NCI-H460 (cell line): Measurements from ENCODE around the gene ZFAND2A. TPM values are rescaled to one million over a fixed set of nuclear protein-coding genes. Genes with fewer than 3 reads are reported as not detected.

Experiments
- DNase-seq: peaks from one replicate; pipeline ENCODE4 v3.0.0-alpha.2; 2016; ENCODE audit warnings: low read depth; ENCODE audit errors: extremely low read depth
- total RNA-seq: library from RNA; depleted of rRNA; stranded (reverse); fragments of >200 nt; shearing (Covaris generic); gene quantifications from 2 replicates; pipeline ENCODE4 v1.2.3, GENCODE V29; 2014; rRNA removed

The ZFAND2A gene
- total RNA-seq, 1 experiment from 2014 or later = 40.0 TPM

DNA sequence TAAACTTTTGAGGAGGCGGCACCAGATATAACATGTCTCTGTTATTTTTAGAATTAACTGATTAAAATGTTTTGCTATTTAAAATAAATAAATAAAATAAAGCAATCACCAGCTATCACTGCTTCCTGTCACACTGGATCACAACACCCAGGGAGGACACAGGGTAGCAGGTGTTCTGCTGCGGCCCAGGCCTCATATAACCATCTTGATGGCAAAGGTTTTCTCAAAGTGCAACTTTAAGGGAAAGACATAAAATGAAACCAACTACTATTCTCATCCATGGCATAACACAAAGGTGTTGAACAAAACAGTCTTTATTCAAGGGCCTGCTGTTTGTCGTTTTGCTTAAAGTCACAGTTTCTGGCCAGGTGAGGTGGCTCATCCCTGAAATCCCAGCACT lies 48.8 kb downstream of the ZFAND2A start:
- no peak for DNase-seq

DNA sequence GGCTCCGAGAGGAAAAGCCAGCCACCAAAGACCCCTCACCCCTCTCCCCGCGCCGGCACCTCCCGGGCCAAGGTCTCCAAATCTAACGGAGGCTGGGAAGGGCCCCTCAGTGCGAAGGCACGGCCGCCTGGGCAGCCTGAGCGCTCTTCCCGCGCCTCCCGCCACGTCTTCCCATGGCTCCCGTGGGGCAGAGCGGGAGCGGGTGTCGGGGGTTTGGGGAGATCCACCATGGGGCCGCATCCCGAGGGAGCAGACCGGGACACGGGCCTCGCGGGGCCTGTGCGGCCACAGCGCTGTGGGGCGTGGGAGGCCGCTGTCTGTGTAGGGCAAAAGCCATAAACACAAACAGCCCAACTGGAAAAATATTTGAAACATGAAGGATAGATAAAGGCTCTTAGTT lies 49.6 kb downstream of the ZFAND2A start:
- no peak for DNase-seq

DNA sequence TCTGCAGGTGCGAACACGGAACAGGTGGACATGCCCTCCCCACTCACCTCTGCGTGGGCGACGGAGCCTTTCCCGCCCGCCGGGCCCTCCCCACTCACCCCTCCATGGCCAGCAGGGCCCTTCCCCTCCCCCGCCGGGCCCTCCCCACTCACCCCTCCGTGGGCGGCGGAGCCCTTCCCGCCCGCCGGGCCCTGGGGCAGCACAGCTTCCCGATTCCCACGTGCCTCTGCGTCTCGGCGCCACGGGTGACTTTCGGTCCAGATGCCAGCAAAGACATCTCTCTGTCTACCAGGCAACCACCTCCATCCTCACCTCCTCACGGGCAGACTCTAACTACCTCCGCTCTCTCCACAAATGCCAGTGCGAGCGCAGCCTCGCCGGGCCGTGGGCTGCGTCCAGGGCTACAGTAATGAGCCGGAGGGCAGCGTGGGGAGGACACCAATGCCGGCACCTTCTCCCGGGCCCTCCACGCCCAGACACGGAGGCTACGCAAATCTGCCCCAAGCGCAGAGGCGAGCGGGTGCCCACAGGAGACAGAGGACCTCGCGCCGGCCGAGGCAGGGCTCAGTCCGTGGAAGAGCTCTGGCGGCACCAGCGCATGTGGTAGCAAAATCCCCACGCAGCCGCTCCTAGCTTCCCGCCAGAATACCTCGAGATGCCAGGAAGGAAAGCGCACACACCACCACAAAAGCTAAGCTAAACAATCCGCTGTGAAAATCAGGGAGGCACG lies 50.2 kb downstream of the ZFAND2A start:
- DNase-seq = no peak

DNA sequence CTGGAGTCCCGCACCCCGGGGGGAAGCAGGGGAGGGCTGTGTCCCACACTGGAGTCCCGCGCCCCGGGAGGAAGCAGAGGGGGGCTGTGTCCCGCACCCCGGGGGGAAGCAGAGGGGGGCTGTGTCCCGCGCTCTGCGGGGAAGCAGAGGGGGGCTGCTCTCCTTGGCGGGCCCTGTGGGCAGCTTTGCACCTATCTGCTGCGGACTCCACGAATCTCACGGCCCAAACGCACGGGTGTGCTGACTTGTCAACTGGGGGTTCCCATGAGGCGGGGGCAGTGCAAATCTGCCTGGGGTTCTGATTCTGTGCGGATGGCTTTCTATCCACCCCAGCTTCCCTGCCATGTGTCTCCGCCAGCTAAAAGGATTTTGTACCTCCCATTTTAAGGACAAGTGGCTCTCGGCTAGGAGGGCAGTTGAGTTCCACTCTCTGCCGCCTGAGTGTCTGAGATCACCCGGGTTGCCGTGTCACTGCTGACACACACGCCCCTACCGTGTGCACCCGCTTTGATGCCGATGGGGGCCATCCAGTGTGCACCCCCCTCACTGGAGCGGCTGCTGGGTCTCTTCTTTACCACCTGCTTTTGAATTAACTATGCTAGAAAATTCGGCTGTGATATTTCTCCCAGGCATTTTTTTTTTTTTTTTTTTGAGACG lies 51.6 kb downstream of the ZFAND2A start:
- DNase-seq = no peak

DNA sequence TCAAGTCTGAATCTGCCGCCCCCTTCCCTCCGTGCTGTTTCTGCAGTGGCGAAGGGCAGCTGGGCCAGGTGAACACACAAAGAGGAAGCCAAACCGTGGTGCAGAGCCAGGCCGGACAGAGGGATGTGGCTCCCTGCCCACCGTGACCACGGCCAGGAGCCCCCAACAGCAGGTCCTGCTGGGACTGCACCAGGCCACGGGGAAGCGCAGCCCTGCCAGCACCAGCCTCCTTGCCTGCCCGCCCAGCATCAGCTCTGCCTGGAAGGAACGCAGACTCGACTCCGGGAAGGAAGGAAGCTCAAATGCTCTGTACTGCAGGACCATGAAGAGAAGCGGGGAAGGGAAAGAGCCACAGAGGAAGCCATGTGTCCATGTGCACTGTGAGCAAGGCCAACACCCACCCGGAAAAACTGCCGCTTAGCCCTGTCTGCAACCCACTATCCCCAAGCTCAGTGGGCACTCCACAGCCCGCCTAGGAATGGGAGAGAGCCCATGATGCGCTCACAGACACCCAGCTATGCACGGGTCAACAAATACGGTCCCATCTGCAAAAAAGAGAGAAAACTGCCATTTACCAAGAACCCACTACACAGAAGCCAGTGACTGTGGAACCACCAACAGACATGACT lies 53.1 kb downstream of the ZFAND2A start:
- no peak for DNase-seq

DNA sequence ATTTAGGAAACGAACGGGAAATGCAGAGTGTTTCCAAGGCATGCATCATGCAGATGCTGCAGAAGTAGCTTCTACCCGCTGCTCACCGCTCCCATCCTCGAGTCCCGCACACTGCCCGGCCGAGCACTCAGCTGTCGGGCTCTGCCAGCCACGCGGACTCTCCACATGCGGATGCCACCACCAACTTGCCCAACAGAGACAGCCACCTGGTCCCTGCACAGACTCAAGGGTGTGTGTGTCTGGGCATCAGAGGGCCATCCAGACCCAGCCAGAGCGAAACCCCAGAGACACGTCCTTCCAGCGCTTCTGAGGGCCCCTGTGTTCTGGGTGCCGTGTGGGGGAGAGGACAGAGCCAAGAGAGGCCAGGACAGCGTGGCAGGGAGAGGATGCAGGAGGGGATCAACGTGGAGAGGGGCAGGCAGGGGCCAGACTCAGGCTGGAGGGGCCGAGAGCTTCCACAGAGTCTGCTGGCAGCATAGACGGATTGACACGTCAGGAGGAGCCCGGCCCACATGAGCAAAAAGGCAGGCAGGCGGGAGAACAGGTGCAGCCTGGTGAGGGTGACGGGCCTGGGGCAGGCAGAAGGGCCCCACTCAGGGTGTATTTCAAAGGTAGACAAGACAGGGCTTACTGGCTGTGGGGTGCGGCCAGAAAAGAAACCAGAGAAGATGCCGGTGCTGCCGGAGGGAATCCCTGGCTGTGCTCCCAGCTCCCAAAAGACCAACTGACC lies 53.8 kb downstream of the ZFAND2A start:
- no peak for DNase-seq

DNA sequence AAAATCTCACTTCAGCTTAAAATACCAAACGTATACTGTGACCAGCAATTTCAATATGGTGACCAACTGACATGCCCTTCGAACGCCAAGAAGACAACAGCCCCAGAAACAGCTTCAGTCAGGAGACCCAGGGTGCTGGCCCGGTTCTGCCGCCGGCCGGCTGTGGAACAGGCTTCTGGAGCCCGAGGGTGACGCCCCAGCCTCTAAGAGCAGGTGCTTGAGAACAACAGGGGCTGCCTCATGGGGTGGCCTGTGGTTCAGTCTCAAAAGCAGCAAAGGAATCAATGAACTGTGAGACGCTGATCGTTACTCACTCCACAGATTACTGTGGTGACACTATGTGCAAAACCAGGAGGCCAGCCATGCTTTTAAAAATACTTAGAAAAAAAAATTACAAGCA lies 54.8 kb downstream of the ZFAND2A start:
- DNase-seq = no peak

DNA sequence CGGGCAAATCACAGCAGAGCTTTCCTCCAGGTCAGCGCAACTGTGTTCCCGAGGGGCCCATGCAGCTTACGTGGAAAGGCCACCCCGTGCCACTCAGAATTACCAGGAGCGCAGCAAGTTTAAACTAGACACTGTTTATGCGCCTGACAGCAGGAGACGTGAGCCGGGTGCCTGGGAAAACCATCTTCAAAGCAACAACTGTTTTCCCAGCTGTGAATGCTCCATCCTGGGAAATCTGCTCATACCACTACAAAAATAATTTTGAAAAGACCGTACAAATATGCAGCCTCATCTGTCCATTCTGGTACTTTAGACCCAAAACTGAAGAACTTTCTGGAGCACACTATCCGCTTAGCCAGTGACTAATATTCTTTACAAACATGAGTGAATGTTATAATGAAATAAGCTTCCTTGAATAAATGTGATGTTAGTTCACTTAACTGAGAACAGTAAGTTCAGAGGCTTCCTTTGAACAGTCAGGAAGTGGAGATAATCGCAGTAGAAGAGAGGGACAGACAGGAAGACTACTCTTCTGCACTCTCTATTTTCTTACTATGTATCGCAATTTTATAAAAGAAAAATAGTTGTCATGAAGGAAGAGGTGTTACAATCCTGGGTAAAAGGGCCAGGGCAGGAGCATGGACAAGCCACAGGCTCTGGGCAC lies 55.3 kb downstream of the ZFAND2A start:
- no peak for DNase-seq

DNA sequence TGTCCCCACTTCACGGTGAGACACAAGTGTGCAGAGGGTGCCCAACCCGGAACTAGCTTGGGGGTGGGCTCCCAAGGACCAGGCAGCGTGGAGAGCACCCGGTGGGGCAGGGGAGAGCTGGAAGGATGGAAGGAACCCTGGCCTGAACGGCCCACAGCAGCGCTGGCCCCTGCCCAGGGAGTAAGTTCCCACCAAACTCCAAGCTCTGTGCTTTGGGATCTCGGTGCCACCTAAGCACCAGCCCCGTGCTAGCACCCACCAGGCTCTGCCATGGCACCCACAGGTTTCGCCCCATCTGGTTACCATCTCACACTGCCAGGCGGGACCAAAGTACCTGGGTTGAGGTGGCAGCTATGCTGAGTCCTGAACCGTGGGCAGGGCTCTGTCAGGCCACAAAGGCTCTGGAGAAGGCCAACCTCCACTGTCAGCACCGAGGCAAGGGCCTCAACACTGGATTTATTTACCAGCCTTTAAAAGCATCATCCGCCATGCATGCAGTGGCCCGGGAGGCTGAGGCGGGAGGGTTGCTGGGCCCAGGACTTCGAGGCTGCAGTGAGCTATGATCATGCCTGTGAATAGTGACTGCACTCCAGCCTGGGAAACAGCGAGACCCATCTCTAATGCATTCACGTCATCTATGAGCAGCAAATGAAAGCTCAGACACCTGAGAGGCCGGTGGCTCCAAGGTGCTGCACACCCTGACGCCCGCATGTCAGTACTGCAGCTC lies 56.0 kb downstream of the ZFAND2A start:
- DNase-seq = no peak

DNA sequence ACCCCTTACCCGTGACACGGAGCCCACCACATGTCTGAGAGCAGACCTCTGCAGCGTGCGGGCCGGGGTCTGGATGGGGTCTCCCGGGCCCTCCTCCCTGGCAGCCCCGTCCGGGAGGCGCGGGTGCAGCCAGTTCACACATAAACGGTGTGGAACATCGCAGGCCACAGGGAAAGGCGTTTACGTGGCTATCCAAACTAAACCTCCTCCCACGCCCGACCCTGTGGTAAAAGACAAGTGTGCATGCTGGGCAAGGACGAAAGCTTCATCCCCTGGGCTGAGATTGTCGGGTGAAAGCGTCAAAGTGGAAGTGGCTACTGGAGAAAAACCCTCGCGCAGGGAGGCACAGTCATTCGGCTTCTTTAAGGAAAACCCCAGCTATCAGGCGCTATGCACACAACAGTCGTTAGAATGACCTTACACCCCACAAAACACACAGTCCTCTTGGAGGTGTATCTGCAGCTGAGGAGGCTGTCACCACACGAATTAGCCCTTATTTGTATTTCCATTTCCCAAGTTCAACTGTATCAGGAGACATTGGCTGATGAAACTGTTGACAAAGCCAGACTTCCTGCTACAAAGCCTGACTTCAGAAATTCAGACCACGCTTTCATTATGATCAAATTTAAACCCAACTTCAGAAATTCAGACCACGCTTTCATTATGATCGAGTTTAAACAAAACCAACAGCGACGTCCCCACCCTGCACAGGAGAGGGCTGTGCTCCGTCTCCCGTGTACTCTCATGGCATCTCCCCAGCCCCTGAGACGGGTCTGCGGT lies 56.8 kb downstream of the ZFAND2A start:
- DNase-seq = no peak

Other genes starting within 250 kb of the ZFAND2A start
- gene ADAP1, start 205.5 kb downstream of the ZFAND2A start, total RNA-seq = 8.7 and 10.0 TPM in 2 replicates
- gene COX19, start 184.6 kb downstream of the ZFAND2A start, total RNA-seq = 15.4 and 17.2 TPM in 2 replicates
- gene CYP2W1, start 177.0 kb downstream of the ZFAND2A start, total RNA-seq = 0.05 TPM in 1 of 2 replicates, not detected in the other
- gene GPR146, start 115.7 kb downstream of the ZFAND2A start, total RNA-seq = 0.72 and 1.2 TPM in 2 replicates
- gene GPER1, start 72.1 kb downstream of the ZFAND2A start, total RNA-seq = 1.9 and 2.3 TPM in 2 replicates
- gene UNCX, start 72.7 kb upstream of the ZFAND2A start, total RNA-seq = not detected in 2 replicates